ENCODE data around the gene PHACTR1. TPM values are rescaled to one million over a fixed set of nuclear protein-coding genes. Genes with fewer than 3 reads are reported as not detected.

The PHACTR1 gene
- total RNA-seq (2021; ENCODE audit: unreplicated experiment): 0.05 TPM
- 0.27 TPM for polyA plus RNA-seq (2012; ENCODE audit: insufficient read length)
- percentile 5 among the genes with signal in this experiment for Bru-seq, nascent RNA
- BruChase-seq, experiment 1, labeled RNA remaining after a 2-hour chase: percentile 6 among the genes with signal in this experiment
- percentile 7 among the genes with signal in this experiment for BruChase-seq, experiment 2, labeled RNA remaining after a 6-hour chase
- long read RNA-seq: 0 reads

DNA sequence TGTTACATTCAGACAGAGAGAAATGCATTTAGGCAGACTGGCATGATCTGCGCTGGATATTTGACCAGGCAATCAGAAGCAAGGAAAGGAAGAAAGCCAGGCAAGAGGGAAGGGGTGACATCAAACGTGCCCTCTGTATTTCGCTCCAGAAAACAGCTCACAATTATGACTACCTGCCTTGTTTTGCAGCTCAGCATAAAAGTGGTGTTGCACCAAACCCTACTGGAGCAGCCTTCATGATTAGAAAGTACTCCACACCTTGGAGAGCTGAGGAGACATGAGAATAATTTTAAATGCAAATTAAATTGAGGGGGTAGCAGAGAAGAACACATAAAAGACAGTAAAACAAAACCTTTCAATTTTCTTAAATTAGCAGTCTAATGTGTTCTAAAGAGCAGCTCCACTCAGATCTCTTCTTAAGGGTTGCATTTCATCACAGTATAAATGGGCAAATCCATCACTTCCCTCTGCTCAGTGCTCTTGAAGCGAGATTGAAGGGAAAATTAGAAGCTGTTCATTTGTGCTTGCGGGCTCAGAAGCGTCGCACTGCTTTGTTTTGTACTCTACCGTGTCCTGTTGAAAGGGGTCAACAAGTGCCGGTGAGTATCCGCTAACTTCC lies at the start of gene PHACTR1:
PHACTR1 (plus strand) TSS at position 470 of the 619 bp plus-strand sequence.
- POLR2A ChIA-PET: no interaction called here
- CTCF ChIA-PET: no interaction called here
- Histone ChIP-seq H3K27ac (ENCODE audit: low read length) (no peak within 1 kb of the TSS), H3K4me1 (ENCODE audit: control insufficient read depth, insufficient read depth, low read length) (no peaks in the 10 kb centered on the region; the same call in none of the 2 replicates), H3K36me3 (ENCODE audit: control insufficient read depth, insufficient read depth, low read length) (no peaks in the 10 kb centered on the region), H3K4me3 (ENCODE audit: low read depth in 2 of 2, low read length in 2 of 2) (no peak within 1 kb of the TSS), H3K9me3 (ENCODE audit: control insufficient read depth, insufficient read depth, low read depth, low read length) (no peaks in the 10 kb centered on the region), H3K27me3 (ENCODE audit: control insufficient read depth, insufficient read depth, low read length) (peaks cover 15% of the 10 kb centered on the region)
- TF ChIP-seq, protein P1, sequence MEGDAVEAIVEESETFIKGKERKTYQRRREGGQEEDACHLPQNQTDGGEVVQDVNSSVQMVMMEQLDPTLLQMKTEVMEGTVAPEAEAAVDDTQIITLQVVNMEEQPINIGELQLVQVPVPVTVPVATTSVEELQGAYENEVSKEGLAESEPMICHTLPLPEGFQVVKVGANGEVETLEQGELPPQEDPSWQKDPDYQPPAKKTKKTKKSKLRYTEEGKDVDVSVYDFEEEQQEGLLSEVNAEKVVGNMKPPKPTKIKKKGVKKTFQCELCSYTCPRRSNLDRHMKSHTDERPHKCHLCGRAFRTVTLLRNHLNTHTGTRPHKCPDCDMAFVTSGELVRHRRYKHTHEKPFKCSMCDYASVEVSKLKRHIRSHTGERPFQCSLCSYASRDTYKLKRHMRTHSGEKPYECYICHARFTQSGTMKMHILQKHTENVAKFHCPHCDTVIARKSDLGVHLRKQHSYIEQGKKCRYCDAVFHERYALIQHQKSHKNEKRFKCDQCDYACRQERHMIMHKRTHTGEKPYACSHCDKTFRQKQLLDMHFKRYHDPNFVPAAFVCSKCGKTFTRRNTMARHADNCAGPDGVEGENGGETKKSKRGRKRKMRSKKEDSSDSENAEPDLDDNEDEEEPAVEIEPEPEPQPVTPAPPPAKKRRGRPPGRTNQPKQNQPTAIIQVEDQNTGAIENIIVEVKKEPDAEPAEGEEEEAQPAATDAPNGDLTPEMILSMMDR (IDR thresholded peaks at IDR 0.05): no peak
- TF ChIP-seq, protein P2, sequence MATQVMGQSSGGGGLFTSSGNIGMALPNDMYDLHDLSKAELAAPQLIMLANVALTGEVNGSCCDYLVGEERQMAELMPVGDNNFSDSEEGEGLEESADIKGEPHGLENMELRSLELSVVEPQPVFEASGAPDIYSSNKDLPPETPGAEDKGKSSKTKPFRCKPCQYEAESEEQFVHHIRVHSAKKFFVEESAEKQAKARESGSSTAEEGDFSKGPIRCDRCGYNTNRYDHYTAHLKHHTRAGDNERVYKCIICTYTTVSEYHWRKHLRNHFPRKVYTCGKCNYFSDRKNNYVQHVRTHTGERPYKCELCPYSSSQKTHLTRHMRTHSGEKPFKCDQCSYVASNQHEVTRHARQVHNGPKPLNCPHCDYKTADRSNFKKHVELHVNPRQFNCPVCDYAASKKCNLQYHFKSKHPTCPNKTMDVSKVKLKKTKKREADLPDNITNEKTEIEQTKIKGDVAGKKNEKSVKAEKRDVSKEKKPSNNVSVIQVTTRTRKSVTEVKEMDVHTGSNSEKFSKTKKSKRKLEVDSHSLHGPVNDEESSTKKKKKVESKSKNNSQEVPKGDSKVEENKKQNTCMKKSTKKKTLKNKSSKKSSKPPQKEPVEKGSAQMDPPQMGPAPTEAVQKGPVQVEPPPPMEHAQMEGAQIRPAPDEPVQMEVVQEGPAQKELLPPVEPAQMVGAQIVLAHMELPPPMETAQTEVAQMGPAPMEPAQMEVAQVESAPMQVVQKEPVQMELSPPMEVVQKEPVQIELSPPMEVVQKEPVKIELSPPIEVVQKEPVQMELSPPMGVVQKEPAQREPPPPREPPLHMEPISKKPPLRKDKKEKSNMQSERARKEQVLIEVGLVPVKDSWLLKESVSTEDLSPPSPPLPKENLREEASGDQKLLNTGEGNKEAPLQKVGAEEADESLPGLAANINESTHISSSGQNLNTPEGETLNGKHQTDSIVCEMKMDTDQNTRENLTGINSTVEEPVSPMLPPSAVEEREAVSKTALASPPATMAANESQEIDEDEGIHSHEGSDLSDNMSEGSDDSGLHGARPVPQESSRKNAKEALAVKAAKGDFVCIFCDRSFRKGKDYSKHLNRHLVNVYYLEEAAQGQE (IDR thresholded peaks at IDR 0.05; ENCODE audit: insufficient read depth in 1 of 2, low read depth in 2 of 2, low read length in 1 of 2): no peak
- TF ChIP-seq TCF7L2 (IDR thresholded peaks at IDR 0.05; ENCODE audit: low read depth, low read length) (no peak), SIN3A (IDR thresholded peaks at IDR 0.05; ENCODE audit: borderline replicate concordance, insufficient read depth, low read depth, low read length) (no peak), POLR2AphosphoS5 (IDR thresholded peaks at IDR 0.05; ENCODE audit: low read depth, low read length) (no peak)
- DNase-seq (ENCODE audit: low read depth, low spot score) (no peak), ATAC-seq (no peak)
- no TSS peak for BruUV-seq (replicated peaks)
- in situ Hi-C loops (cut with HindIII; ENCODE audit: low pct_unique_long_range_greater_than_20kb, low sequenced_read_pairs): no loop called here
- intact Hi-C loops (cut with micrococcal nuclease; ENCODE audit: unreplicated experiment): no loop called here

DNA sequence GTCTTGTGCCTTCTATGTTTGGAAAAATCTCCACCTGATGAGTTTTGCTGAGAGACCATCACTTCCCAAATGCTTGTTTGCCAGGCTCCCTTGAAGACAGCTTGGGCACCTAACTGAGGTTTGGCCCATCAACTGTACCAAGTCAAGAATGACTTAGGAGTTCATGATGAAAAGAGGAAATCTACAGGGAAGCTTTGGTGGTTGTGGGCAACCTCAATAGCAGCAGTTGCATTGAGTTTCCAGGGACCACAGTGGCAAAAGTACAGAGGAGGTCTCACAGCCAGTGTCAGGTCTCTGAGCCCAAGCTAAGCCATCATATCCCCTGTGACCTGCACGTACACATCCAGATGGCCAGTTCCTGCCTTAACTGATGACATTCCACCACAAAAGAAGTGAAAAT lies 49.7 kb upstream of the PHACTR1 start:
- in situ Hi-C loops (cut with HindIII; ENCODE audit: low pct_unique_long_range_greater_than_20kb, low sequenced_read_pairs) (no loop called here), intact Hi-C loops (cut with micrococcal nuclease; ENCODE audit: unreplicated experiment) (no loop called here)
- Histone ChIP-seq H3K27me3 (ENCODE audit: control insufficient read depth, insufficient read depth, low read length) (no peaks in the 10 kb centered on the region), H3K9me3 (ENCODE audit: control insufficient read depth, insufficient read depth, low read depth, low read length) (no peaks in the 10 kb centered on the region), H3K36me3 (ENCODE audit: control insufficient read depth, insufficient read depth, low read length) (no peaks in the 10 kb centered on the region), H3K27ac (ENCODE audit: low read length) (no peak overlapping the region), H3K4me3 (ENCODE audit: low read depth in 2 of 2, low read length in 2 of 2) (no peak overlapping the region), H3K4me1 (ENCODE audit: control insufficient read depth, insufficient read depth, low read length) (no peaks in the 10 kb centered on the region)
- ChIA-PET POLR2A (no interaction called here), CTCF (no interaction called here)
- TF ChIP-seq POLR2AphosphoS5 (IDR thresholded peaks at IDR 0.05; ENCODE audit: low read depth, low read length): no peak
- no peak for TF ChIP-seq TCF7L2 (IDR thresholded peaks at IDR 0.05; ENCODE audit: low read depth, low read length)
- no peak for TF ChIP-seq SIN3A (IDR thresholded peaks at IDR 0.05; ENCODE audit: borderline replicate concordance, insufficient read depth, low read depth, low read length)
- TF ChIP-seq, protein P1 (IDR thresholded peaks at IDR 0.05): no peak
- TF ChIP-seq, protein P2 (IDR thresholded peaks at IDR 0.05; ENCODE audit: insufficient read depth in 1 of 2, low read depth in 2 of 2, low read length in 1 of 2): no peak
- ATAC-seq (no peak), DNase-seq (ENCODE audit: low read depth, low spot score) (no peak)
- no TSS peak for BruUV-seq (replicated peaks)
